Measurements from ENCODE around the gene ARHGAP9.
"Not testable (repeated sequence)": the region's sequence is repeated elsewhere in the genome, so short reads cannot be mapped to it uniquely, and the experiment has no call there.

ARHGAP9 gene

GRCh38 chr12:57515408-57515933 lies 35.8 kb upstream of the ARHGAP9 start:
- no peak for DNase-seq (ENCODE audit: low read depth)
- Histone ChIP-seq H3K4me1 (ENCODE audit: control insufficient read depth, insufficient read depth, low read length) (peaks cover 16% of the 10 kb centered on the region), H3K27me3 (replicated peaks; ENCODE audit: control insufficient read depth, insufficient read depth, low read length) (no peaks in the 10 kb centered on the region), H3K9ac (ENCODE audit: low read length) (no peak overlapping the region), H3K4me3 (ENCODE audit: low read length) (no peak overlapping the region), H3K9me3 (ENCODE audit: control insufficient read depth, low read length) (no peaks in the 10 kb centered on the region), H3K36me3 (ENCODE audit: control insufficient read depth, insufficient read depth, low read length, severe bottlenecking) (peaks cover 82% of the 10 kb centered on the region)

GRCh38 chr12:57514720-57515407 lies 35.2 kb upstream of the ARHGAP9 start:
- peaks cover 85% of the 10 kb centered on the region for H3K36me3 ChIP-seq (ENCODE audit: control insufficient read depth, insufficient read depth, low read length, severe bottlenecking)
- H3K9ac ChIP-seq (ENCODE audit: low read length) = no peak overlapping the region
- no peak for DNase-seq (ENCODE audit: low read depth)

DNA sequence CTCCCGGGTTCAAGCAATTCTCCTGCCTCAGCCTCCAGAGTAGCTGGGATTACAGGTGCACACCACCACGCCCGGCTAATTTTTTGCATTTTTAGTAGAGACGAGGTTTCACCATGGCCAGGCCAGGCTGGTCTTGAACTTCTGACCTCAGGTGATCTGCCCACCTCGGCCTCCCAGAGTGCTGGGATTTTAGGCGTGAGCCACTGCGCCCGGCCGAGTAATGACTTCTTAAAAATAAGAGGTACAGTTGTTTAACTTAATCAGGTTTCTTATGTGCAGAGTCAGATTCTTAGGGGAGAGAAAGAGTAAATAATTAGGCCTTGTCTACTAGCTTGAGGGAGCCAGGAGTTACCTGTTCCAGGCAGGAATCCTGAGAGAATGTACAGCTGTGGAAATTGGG lies 34.6 kb upstream of the ARHGAP9 start:
- not testable (repeated sequence) for H3K9ac ChIP-seq (ENCODE audit: low read length); H3K4me3 ChIP-seq (ENCODE audit: low read length); H3K27me3 ChIP-seq (replicated peaks; ENCODE audit: control insufficient read depth, insufficient read depth, low read length); DNase-seq (ENCODE audit: low read depth); H3K9me3 ChIP-seq (ENCODE audit: control insufficient read depth, low read length)
- H3K36me3 ChIP-seq (ENCODE audit: control insufficient read depth, insufficient read depth, low read length, severe bottlenecking) = peaks cover 90% of the 10 kb centered on the region
- peaks cover 16% of the 10 kb centered on the region for H3K4me1 ChIP-seq (ENCODE audit: control insufficient read depth, insufficient read depth, low read length)

More at GRCh38 chr12:57514720-57515407, 35.2 kb upstream of the ARHGAP9 start:
- H3K4me3 ChIP-seq (ENCODE audit: low read length) = no peak overlapping the region
- peaks cover 16% of the 10 kb centered on the region for H3K4me1 ChIP-seq (ENCODE audit: control insufficient read depth, insufficient read depth, low read length)
- H3K27me3 ChIP-seq (replicated peaks; ENCODE audit: control insufficient read depth, insufficient read depth, low read length) = no peaks in the 10 kb centered on the region
- H3K9me3 ChIP-seq (ENCODE audit: control insufficient read depth, low read length) = no peaks in the 10 kb centered on the region

DNA sequence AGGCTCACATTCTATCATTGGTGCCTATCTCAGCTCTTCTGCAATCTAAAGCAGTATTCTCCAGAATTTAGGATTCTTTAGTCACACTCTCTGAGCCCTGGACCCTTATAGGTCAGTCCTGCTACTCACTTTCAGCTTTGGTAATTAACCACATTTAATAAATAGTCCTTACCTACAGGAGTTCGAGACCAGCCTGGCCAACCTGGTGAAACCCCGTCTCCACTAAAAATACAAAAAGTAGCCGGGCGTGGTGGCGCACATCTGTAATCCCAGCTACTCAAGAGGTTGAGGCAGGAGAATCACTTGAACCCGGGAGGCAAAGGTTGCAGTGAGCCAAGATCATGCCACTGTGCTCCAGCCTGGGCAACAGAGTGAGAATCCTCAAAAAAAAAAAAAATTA lies 34.0 kb upstream of the ARHGAP9 start:
- not testable (repeated sequence) for H3K27me3 ChIP-seq (replicated peaks; ENCODE audit: control insufficient read depth, insufficient read depth, low read length); H3K9ac ChIP-seq (ENCODE audit: low read length); H3K9me3 ChIP-seq (ENCODE audit: control insufficient read depth, low read length); H3K4me3 ChIP-seq (ENCODE audit: low read length); DNase-seq (ENCODE audit: low read depth)
- Histone ChIP-seq H3K4me1 (ENCODE audit: control insufficient read depth, insufficient read depth, low read length) (peaks cover 16% of the 10 kb centered on the region), H3K36me3 (ENCODE audit: control insufficient read depth, insufficient read depth, low read length, severe bottlenecking) (peaks cover 90% of the 10 kb centered on the region)

- peaks cover 91% of the 10 kb centered on the region for H3K36me3 ChIP-seq (ENCODE audit: control insufficient read depth, insufficient read depth, low read length, severe bottlenecking)
Measured at GRCh38 chr12:57513266-57513665, 33.6 kb upstream of the ARHGAP9 start.

GRCh38 chr12:57512665-57513064 lies 33.0 kb upstream of the ARHGAP9 start:
- peaks cover 7% of the 10 kb centered on the region for H3K4me1 ChIP-seq (ENCODE audit: control insufficient read depth, insufficient read depth, low read length)
- DNase-seq (ENCODE audit: low read depth) = no peak
- H3K27me3 ChIP-seq (replicated peaks; ENCODE audit: control insufficient read depth, insufficient read depth, low read length) = no peaks in the 10 kb centered on the region
- no peaks in the 10 kb centered on the region for H3K9me3 ChIP-seq (ENCODE audit: control insufficient read depth, low read length)
- H3K36me3 ChIP-seq (ENCODE audit: control insufficient read depth, insufficient read depth, low read length, severe bottlenecking) = peaks cover 85% of the 10 kb centered on the region
- H3K4me3 ChIP-seq (ENCODE audit: low read length) = no peak overlapping the region
- H3K9ac ChIP-seq (ENCODE audit: low read length) = no peak overlapping the region

More at GRCh38 chr12:57513266-57513665, 33.6 kb upstream of the ARHGAP9 start:
- H3K27me3 ChIP-seq (replicated peaks; ENCODE audit: control insufficient read depth, insufficient read depth, low read length) = no peaks in the 10 kb centered on the region
- H3K9ac ChIP-seq (ENCODE audit: low read length) = no peak overlapping the region
- no peaks in the 10 kb centered on the region for H3K9me3 ChIP-seq (ENCODE audit: control insufficient read depth, low read length)
- DNase-seq (ENCODE audit: low read depth) = no peak
- peaks cover 13% of the 10 kb centered on the region for H3K4me1 ChIP-seq (ENCODE audit: control insufficient read depth, insufficient read depth, low read length)
- H3K4me3 ChIP-seq (ENCODE audit: low read length) = no peak overlapping the region

DNA sequence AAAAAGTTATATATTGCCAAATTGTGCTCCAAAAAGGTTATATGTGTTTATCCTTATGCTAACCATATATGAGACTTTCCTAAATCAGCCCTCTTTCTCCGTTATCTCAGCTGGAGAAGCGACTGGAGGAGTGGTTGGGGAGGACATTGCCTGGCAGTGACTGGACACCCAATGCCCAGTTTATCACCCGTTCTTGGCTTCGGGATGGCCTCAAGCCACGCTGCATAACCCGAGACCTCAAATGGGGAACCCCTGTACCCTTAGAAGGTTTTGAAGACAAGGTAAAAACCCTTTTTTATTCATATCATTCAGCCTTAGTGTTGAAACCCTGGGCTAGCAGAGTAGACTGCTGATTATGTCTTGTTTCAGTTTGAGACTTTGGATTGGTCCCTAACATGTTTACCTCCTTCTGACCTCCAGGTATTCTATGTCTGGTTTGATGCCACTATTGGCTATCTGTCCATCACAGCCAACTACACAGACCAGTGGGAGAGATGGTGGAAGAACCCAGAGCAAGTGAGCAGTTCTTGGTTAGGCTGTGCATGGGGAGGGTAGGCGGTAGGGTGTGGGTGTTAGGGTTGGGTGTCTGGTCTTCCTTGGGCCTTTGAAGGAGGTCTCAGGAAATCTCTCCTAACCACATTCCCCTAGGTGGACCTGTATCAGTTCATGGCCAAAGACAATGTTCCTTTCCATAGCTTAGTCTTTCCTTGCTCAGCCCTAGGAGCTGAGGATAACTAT lies 32.1 kb upstream of the ARHGAP9 start:
- peaks cover 76% of the 10 kb centered on the region for H3K36me3 ChIP-seq (ENCODE audit: control insufficient read depth, insufficient read depth, low read length, severe bottlenecking)

DNA sequence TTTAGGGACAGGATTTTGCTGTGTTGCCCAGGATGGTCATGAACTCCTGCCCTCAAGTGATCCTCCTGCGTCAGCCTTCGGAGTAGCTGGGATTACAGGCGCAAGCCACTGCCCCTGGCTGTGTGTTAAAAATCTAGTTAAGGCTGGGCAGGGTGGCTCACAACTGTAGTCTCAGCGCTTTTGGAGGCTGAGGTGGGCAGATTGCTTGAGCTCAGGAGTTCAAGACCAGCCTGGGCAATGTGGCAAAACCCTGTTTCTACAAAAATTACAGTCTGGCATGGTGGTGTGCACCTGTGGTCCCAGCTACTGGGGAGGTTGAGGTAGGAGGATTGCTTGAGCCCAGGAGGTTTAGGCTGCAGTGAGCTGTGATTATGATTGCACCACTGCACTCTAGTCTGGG lies 31.5 kb upstream of the ARHGAP9 start:
- Histone ChIP-seq H3K9ac (ENCODE audit: low read length) (no peak overlapping the region), H3K36me3 (ENCODE audit: control insufficient read depth, insufficient read depth, low read length, severe bottlenecking) (peaks cover 75% of the 10 kb centered on the region), H3K4me3 (ENCODE audit: low read length) (no peak overlapping the region), H3K4me1 (ENCODE audit: control insufficient read depth, insufficient read depth, low read length) (no peaks in the 10 kb centered on the region), H3K27me3 (replicated peaks; ENCODE audit: control insufficient read depth, insufficient read depth, low read length) (no peaks in the 10 kb centered on the region), H3K9me3 (ENCODE audit: control insufficient read depth, low read length) (no peaks in the 10 kb centered on the region)
- no peak for DNase-seq (ENCODE audit: low read depth)

More for the DNA sequence above, 32.1 kb upstream of the ARHGAP9 start:
- no peaks in the 10 kb centered on the region for H3K4me1 ChIP-seq (ENCODE audit: control insufficient read depth, insufficient read depth, low read length)
- H3K9ac ChIP-seq (ENCODE audit: low read length) = no peak overlapping the region
- no peak for DNase-seq (ENCODE audit: low read depth)
- H3K27me3 ChIP-seq (replicated peaks; ENCODE audit: control insufficient read depth, insufficient read depth, low read length) = no peaks in the 10 kb centered on the region
- H3K4me3 ChIP-seq (ENCODE audit: low read length) = no peak overlapping the region
- no peaks in the 10 kb centered on the region for H3K9me3 ChIP-seq (ENCODE audit: control insufficient read depth, low read length)

GRCh38 chr12:57507796-57508195 lies 28.1 kb upstream of the ARHGAP9 start:
- H3K27me3 ChIP-seq (replicated peaks; ENCODE audit: control insufficient read depth, insufficient read depth, low read length); H3K4me3 ChIP-seq (ENCODE audit: low read length); H3K9ac ChIP-seq (ENCODE audit: low read length); DNase-seq (ENCODE audit: low read depth); H3K4me1 ChIP-seq (ENCODE audit: control insufficient read depth, insufficient read depth, low read length); H3K9me3 ChIP-seq (ENCODE audit: control insufficient read depth, low read length): not testable (repeated sequence)
- peaks cover 78% of the 10 kb centered on the region for H3K36me3 ChIP-seq (ENCODE audit: control insufficient read depth, insufficient read depth, low read length, severe bottlenecking)

- not testable (repeated sequence) for DNase-seq (ENCODE audit: low read depth); H3K9ac ChIP-seq (ENCODE audit: low read length); H3K9me3 ChIP-seq (ENCODE audit: control insufficient read depth, low read length); H3K27me3 ChIP-seq (replicated peaks; ENCODE audit: control insufficient read depth, insufficient read depth, low read length); H3K4me1 ChIP-seq (ENCODE audit: control insufficient read depth, insufficient read depth, low read length); H3K4me3 ChIP-seq (ENCODE audit: low read length)
- H3K36me3 ChIP-seq (ENCODE audit: control insufficient read depth, insufficient read depth, low read length, severe bottlenecking) = peaks cover 78% of the 10 kb centered on the region
Measured at GRCh38 chr12:57506541-57506940, 26.9 kb upstream of the ARHGAP9 start.

DNA sequence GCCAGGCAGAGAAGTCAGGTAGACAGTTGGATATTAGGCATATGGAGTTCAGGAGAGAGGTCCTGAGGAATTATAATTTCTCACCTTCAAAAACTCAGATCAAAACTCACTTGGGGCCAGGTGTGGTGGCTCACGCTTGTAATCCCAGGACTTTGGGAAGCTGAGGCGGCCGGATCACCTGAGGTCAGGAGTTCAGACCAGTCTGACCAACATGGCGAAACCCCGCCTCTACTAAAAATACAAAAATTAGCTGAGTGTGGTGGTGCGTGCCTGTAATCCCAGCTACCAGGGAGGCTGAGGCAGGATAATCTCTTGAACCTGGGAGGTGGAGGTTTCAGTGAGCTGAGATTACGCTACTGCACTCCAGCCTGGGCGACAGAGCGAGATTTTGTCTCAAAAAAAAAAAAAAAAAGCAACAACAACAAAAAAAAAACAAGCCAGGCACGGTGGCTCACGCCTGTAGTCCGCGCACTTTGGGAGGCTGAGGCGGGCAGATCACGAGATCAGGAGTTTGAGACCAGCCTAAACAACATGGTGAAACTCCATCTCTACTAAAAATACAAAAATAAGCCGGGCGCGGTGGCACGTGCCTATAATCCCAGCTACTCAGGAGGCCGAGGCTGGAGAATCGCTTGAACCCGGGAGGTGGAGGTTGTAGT lies 22.8 kb upstream of the ARHGAP9 start:
- not testable (repeated sequence) for DNase-seq (ENCODE audit: low read depth); H3K9me3 ChIP-seq (ENCODE audit: control insufficient read depth, low read length); H3K4me3 ChIP-seq (ENCODE audit: low read length); H3K27me3 ChIP-seq (replicated peaks; ENCODE audit: control insufficient read depth, insufficient read depth, low read length); H3K4me1 ChIP-seq (ENCODE audit: control insufficient read depth, insufficient read depth, low read length); H3K9ac ChIP-seq (ENCODE audit: low read length)
- peaks cover 86% of the 10 kb centered on the region for H3K36me3 ChIP-seq (ENCODE audit: control insufficient read depth, insufficient read depth, low read length, severe bottlenecking)
